Endometrium (tissue), 2 donors: Measurements from ENCODE around the gene RNF183.
"Not testable (repeated sequence)": the region's sequence is repeated elsewhere in the genome, so short reads cannot be mapped to it uniquely, and the experiment has no call there.

Experiments
- FAIRE-seq: peaks from 2 replicates; lab custom pipeline; 2012; peaks lifted over from hg19 to GRCh38; lab: Jason Lieb, UNC
- donor health status: control.
- donor health status: control.

Gene RNF183

DNA sequence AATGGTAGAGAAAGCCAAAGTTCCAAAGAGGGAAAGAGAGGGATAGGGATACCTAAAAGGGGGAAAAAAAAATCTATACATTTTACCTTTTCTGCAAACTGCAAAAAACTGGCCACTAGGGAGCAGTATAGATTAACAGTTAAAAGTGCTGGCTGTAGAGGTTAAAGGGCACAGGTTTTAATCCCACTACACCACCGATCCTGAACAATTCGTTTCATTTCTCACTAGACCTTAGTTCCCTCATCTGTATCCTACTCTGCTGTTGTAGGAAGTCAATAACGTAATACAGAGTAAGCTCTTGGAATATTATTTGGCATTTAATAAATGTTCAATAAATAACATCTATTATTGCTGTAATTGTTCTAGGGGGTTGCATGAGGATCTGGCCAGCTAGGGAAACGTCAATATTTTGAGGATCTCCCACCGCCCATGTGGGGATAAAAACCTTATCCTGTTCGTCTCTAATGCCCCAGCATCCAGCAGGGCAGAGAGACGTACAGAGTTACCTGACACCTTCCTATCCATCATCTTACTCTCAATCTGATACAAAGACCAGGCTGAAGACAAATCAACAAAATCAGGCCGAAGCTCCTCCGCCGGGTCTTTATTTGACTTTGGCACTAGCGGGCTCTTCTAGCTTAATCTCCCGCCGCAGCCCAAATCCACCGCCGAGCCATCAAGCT, 28.6 kb downstream of the RNF183 start:
- FAIRE-seq: no peak

- no peak for FAIRE-seq
Measured at GRCh38 chr9:113269871-113270270, 33.3 kb downstream of the RNF183 start.

DNA sequence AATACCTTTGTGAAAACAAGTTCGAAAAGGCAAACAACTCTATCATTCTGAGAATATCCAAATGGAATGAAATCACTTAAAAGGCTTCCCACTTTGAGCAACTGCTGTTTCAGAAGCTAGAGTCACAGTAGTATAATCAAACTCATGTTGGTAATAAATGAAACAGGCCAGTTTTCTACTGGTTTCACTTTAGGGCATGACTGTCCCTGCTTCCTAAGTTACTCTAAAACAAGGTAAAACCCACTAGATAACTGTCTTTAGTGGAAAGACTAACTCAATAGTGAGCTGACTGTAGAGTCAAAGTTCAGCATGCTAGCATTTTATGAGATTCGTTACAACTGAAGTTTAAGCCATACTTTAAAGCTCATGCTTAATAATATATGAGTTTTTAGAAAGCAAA, 33.8 kb downstream of the RNF183 start:
- FAIRE-seq: no peak

- no peak for FAIRE-seq
Measured at GRCh38 chr9:113267911-113268566, 35.1 kb downstream of the RNF183 start.

DNA sequence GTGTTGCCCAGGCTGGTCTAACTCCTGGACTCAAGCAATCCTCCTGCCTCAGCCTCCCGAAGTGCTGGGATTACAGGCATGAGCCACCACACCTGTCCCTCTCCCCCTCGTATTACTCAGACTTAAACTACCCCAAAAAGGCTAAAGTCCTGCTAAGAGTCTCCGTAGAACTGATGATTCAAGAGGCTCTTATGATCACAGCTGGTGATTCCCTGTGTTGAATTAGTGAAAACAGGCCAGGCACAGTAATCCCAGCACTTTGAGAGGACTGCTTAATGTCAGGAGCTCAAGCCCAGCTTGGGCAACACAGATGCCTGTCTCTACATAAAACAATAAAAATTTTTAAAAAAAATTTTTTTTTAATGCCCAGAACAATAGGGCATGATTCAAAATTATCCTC, 37.0 kb downstream of the RNF183 start:
- no peak for FAIRE-seq

DNA sequence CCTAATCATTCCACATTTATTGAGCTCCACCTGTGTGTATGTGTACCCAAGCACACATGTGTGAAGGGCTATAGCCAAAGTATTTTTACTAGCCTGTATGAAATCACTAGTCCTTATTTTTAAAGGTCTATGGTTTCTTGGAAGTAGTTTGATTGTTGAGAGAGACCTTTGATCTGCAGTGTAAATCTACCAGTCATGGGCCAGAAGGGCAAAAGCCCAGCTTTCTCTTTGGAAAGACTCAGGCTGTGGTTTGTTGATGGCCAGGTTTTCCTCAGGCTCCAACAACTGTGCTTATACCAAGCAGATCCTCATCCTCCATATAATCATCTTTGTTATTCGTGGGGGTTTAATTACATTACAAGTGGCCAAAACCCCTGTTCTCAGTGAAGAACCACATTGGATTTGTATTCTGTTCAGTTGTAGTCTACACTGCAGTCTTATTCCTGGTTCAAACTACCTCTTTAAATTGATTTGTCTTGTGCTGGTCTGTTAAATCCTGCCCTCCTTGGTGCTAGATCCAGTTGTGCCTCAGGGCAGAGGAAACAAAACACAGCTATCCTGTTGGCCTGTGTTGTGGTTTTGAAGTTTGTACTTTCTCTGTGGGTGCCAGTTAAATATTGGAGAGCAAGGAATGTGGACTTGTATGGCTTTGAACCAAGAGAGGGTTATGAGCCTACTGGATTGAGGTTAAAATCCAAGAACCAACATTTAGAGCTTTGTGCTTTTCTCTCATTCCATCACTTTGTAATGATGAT, 41.1 kb downstream of the RNF183 start:
- no peak for FAIRE-seq

DNA sequence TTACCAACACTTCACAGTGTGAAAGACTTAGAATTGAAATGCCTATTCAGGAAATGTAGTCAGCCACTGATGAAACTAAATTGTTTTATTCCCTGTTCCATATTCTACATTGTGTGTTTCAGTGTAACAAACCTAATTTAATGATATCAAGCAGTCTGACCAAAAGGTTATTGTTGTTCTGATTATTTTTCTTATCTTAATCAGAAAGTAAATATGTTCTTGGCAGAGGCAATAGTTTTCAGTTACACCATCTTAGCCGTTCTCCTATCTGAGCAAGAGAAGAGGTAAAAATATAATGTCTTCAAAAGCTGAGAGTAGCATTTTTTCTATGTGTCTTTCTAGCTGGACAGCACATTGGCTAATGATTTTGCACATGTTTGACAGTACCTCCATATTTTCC, 44.9 kb downstream of the RNF183 start:
- FAIRE-seq: no peak

GRCh38 chr9:113257863-113258262, 45.3 kb downstream of the RNF183 start:
- FAIRE-seq: no peak

DNA sequence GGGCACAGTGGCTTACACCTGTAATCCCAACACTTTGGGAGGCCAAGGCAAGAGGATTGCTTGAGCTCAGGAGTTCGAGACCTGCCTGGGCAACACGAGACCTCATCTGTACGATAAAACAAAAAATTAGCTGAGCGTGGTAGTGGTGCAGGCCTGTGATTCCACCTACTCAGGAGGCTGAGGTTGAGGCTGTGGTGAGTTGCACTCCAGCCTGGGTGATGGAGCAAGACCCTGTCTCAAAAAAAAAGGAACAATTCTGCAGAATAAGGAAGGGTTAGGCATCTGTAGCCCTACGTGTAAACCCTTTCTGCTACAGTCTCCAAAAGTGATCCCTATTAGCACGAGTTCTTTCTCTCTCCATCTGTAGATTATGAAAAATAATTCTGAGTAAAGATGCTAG, 47.7 kb downstream of the RNF183 start:
- FAIRE-seq: no peak

- FAIRE-seq: no peak
Measured at GRCh38 chr9:113254991-113255390, 48.2 kb downstream of the RNF183 start.

DNA sequence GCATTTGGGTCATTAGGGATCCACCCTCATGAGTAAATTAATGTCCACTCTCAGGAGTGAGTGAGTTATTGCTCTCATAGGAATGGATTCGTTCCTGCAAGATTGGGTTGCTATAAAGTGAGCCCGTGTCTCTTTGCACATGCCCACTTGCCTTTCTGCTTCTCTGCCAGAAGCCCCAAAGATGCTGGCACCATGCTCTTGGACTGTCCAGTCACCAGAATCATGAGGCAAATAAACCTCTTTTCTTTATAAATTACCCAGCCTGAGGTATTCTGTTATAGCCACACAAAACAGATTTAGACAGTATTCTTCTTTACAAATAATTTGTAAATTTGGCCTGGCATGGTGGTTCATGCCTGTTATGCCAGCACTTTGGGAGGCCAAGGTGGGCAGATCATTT, 52.4 kb downstream of the RNF183 start:
- FAIRE-seq: no peak

DNA sequence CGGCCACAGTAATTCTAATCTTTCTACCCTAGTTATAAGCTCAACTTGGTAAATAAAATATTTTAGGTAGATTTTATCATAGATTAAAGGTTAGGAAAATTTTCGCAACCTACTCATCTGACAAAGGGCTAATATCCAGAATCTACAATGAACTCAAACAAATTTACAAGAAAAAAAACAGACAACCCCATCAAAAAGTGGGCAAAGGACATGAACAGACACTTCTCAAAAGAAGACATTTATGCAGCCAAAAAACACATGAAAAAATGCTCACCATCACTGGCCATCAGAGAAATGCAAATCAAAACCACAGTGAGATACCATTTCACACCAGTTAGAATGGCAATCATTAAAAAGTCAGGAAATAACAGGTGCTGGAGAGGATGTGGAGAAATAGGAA, 53.5 kb downstream of the RNF183 start:
- not testable (repeated sequence) for FAIRE-seq

DNA sequence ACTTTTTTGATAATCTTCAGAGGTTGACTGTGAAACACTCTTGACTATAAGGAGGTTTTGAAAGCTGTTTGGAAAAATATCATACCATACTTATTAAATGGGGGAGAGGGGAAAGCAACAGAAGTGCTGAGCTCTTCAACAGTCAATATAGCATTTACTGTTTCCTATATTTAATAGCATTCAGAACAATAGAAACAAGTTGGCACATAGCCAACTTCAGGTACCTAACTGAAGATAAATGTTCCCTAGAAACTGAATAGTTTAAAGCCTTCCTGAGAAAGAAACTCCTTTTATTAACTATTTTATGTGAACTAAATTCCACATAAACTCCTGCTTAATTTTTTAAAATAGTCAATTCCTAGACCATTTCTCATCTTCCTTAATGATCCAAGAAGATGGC, 55.5 kb downstream of the RNF183 start:
- FAIRE-seq: no peak
